GM12864 (cell line): ENCODE results near the gene ADAM11.

Experiments
- DNase-seq: peaks from one replicate; pipeline ENCODE4 v3.0.0-alpha.2; 2011; ENCODE audit warnings: low read depth
- H3K4me3 ChIP-seq: 2 replicates; pipeline ENCODE4 v1.5.1; 2011; ENCODE audit warnings: mild to moderate bottlenecking, low read depth, low read length, control low read depth
- TF ChIP-seq, protein P1 (sequence below): IDR thresholded peaks from 2 replicates; pipeline ENCODE4 v1.5.1; 2011; ENCODE audit warnings: low read depth, mild to moderate bottlenecking, moderate library complexity, low read length, control low read depth, inconsistent platforms; ENCODE audit errors: missing control alignments

ADAM11 gene

DNA sequence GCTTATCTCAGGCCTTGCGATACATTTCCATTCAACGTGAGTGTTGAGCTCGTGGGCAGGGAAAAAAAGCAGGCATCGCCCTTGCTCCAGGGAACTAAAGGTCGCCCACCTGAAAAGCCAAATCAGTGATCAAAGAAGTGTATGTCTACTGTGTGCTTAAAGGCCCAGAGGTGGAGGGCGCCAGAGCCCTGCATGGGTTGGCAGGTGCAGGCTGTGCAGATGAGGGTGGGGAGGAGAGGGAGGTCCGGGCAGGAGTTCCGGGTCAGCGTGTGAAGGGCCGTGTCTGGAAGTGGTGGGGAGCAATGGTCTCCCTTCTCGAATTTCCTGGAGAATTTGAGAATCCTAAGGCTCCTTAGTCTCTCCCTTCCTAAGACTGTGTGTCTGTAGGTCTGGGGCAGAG, 7.2 kb downstream of the ADAM11 start:
- TF ChIP-seq, protein P1, sequence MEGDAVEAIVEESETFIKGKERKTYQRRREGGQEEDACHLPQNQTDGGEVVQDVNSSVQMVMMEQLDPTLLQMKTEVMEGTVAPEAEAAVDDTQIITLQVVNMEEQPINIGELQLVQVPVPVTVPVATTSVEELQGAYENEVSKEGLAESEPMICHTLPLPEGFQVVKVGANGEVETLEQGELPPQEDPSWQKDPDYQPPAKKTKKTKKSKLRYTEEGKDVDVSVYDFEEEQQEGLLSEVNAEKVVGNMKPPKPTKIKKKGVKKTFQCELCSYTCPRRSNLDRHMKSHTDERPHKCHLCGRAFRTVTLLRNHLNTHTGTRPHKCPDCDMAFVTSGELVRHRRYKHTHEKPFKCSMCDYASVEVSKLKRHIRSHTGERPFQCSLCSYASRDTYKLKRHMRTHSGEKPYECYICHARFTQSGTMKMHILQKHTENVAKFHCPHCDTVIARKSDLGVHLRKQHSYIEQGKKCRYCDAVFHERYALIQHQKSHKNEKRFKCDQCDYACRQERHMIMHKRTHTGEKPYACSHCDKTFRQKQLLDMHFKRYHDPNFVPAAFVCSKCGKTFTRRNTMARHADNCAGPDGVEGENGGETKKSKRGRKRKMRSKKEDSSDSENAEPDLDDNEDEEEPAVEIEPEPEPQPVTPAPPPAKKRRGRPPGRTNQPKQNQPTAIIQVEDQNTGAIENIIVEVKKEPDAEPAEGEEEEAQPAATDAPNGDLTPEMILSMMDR = no peak
- H3K4me3 ChIP-seq = no peak overlapping the region
- no peak for DNase-seq

DNA sequence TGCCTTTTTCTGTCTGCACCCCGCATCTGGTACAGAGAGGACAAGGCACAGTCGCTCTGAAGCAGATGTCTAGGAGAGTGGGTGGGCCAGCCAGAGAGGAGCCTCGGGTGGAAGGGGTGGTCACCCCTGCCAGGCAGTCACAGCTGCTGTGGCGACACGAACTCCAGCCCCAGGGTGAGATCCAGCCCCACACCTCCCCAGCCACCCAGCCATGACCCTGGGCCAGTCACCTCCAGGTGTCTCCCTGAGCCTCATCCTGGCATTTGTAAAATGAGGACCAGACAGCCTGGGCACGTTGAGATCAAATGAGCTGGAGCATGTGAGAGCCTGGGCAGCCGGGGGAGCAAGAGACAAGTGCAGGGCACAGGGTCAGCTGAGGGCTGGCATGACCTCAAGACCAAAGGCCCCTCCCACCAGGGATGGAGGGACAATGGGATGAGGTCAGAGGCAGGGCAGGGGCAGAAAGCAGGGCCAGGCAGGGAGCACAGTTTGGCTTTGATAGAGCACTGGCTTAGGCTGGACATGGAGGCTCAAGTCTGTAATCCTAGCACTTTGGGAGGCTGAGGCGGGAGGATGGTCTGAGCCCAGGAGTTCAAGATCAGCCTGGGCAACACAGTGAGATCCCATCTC, 7.7 kb downstream of the ADAM11 start:
- DNase-seq = no peak
- TF ChIP-seq, protein P1 = no peak
- H3K4me3 ChIP-seq = no peak overlapping the region

DNA sequence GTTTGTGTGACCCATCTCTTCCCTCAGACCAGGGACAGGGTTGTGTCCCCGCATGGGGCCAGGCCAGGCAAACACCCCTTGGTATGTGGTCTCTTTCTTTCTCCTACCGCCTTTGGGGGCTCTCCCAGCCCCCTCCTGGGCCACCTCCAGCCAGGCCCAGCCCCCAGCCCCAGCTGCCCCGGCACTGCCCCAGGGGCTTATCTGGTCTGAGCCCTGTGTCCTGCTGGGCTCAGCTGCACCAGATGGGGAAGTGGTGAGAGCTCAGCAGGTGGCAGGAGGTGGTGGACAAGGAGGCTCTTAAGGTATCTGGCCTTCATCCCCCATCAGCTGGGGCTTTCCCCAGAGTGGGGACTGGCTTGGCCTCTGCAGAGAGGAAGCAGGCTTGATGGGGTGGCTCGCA, 8.7 kb downstream of the ADAM11 start:
- H3K4me3 ChIP-seq = no peak overlapping the region
- TF ChIP-seq, protein P1 = no peak
- DNase-seq = no peak

DNA sequence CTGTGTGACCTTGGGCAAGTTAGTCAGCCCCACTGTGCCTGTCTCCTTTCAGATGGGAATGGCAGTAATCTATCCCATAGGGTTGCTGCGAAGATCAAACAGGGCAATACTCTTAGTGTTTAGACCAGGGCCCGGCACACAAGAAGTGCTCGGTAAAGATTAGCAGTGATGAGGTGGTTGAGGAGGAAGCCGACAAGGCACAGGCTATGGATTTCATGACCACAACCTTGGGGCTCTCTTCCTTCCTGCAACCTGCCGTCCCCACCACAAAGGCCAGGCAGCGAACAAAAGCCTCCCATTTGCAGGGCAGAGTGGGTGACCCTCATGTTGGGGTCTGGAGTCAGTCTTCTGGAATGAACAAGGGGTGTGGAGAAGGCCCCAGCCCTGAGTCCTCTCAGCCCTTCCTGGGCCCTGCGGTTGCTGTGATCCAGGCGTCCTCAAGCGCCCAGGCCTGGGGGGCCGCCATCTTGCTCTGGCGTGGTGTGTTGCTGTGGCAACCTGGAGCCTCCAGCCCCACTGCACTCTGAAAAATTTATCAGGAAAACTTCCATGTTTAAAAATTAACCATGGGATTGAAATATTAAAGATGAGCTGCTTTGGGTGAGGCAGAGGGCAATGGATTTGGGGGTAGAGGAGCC, 9.8 kb downstream of the ADAM11 start:
- H3K4me3 ChIP-seq = no peak overlapping the region
- TF ChIP-seq, protein P1 = no peak
- DNase-seq = no peak

DNA sequence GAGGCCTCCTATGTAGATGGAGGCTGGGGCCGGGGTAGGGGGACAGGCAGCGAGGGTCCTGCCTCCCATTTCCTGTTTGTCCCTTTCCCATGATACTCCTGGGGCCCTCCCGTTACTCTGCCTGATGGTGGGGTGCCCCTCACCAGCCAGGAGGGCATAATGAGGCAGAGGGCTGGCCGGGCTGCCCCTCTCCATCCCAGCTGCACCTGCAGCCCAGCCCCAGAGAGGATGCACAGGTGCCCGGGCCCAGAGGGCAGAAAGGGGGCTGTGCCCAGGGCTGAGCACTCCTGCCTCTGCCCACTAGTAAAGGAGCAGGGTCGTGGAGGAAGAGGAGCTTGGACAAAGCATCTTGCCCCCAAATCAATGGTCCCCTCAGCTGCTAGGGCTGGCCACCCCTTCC, 10.4 kb downstream of the ADAM11 start:
- no peak for DNase-seq
- no peak overlapping the region for H3K4me3 ChIP-seq
- TF ChIP-seq, protein P1 = no peak

DNA sequence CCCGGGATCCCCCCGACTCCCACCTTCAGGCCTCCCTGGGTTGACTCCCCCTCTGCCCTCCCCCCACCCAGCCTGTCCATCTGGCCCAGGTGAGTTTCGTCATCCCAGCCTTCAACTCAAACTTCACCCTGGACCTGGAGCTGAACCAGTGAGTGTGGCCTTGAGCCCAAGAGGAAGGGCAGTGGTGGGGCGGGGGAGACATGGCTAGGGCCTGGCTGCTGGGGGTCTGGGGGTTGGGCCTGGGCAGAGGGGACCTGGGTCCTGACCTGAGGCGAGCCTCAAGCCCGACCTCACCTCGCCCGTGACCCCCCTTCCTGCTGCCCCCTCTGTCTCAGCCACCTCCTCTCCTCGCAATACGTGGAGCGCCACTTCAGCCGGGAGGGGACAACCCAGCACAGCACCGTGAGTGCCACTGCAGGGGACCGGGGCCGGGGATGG, 10.9 kb downstream of the ADAM11 start:
- TF ChIP-seq, protein P1 = no peak
- DNase-seq = no peak
- H3K4me3 ChIP-seq = no peak overlapping the region
